Measurements from ENCODE around the gene RAB32. TPM values are rescaled to one million over a fixed set of nuclear protein-coding genes. Genes with fewer than 3 reads are reported as not detected.

Gene RAB32
- 21.4 and 22.6 TPM in 2 replicates for total RNA-seq (2021)
- Bru-seq, nascent RNA, result percentile 75 among the genes with signal in this experiment
- percentile 71 among the genes with signal in this experiment for BruChase-seq, experiment 1, labeled RNA remaining after a 2-hour chase
- BruChase-seq, experiment 2, labeled RNA remaining after a 6-hour chase, result percentile 86 among the genes with signal in this experiment
- long read RNA-seq, transcript RAB32-201 (3 exons, 1,217 nt), result major isoform, 85 of 88 reads
- long read RNA-seq, partial matches to known transcripts, result 0 of 88 reads
- long read RNA-seq, other reads (novel, unspliced or antisense), result 3 of 88 reads

DNA sequence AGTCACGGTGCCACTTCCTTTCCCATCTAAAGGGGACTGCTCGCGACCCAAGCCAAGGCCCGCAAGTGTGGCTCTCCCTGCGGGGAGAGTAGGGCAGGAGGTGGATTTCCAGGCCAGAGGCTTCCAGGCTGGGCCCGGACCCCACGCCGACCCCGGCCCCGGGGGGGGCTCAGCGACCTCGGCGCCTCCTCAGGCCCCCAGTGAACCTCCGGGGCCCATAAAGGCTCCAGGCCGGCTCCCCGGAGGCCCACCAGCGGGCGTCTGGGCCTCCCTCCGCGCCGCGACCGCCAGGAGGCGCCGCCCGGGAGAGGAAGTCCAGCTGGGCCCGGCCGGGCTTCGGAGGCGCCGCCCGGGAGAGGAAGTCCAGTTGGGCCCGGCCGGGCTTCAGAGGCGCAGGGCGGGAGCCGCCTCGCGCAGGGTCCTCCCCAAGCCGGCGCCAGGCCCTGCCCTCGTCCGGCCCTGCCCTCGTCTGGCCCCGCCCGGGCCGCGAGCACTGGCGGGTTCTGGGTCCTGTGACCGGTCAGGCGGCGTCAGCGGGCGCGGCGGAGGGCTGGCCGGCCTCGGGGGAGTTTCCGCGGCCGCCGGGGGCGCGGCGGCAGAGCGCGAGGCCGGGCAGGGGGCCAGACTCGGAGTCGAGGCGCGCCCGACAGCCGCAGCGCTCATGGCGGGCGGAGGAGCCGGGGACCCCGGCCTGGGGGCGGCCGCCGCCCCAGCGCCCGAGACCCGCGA lies at the start of gene RAB32:
Gene RAB32, plus strand, starts transcription at position 623 of the 729 bp plus-strand sequence. Its CDS starts 39 bp downstream, at position 662.
- Histone ChIP-seq H3K4me1 (replicated peaks; ENCODE audit: insufficient read depth) (peaks cover 31% of the 10 kb centered on the region), H3K9me3 (ENCODE audit: insufficient read depth, low read depth) (no peaks in the 10 kb centered on the region), H2AFZ (peak within 1 kb of the TSS; percentile 96), H3K4me2 (peak within 1 kb of the TSS; percentile 95), H3K36me3 (ENCODE audit: low read depth) (no peaks in the 10 kb centered on the region), H3K4me3 (peak within 1 kb of the TSS; percentile 96), H3K79me2 (ENCODE audit: low read depth) (peaks cover 30% of the 10 kb centered on the region), H3K9me2 (ENCODE audit: insufficient read depth) (no peaks in the 10 kb centered on the region), H4K20me1 (ENCODE audit: insufficient read depth) (peaks cover 4% of the 10 kb centered on the region; the same call in 1 of the 2 replicates), H3F3A (ENCODE audit: insufficient read depth, low read depth) (peaks cover 24% of the 10 kb centered on the region), H3K27ac (peak within 1 kb of the TSS; percentile 59), H3K27me3 (ENCODE audit: insufficient read depth, low read depth) (no peaks in the 10 kb centered on the region)
- CTCF ChIA-PET, result no interaction called here
- DNase-seq, result peak; percentile 73 to 90
- intact Hi-C loops (cut with micrococcal nuclease; ENCODE audit: unreplicated experiment), result loop anchor here (5.0 to 10.0 kb wide), 3 partner anchors 161 to 249 kb away; no protein-coding TSS in a partner anchor
- POLR2A ChIA-PET (ENCODE audit: unreplicated experiment), result no interaction called here
- no peak for TF ChIP-seq EZH2 (IDR thresholded peaks at IDR 0.05; ENCODE audit: low read depth)
- TF ChIP-seq, protein P1, sequence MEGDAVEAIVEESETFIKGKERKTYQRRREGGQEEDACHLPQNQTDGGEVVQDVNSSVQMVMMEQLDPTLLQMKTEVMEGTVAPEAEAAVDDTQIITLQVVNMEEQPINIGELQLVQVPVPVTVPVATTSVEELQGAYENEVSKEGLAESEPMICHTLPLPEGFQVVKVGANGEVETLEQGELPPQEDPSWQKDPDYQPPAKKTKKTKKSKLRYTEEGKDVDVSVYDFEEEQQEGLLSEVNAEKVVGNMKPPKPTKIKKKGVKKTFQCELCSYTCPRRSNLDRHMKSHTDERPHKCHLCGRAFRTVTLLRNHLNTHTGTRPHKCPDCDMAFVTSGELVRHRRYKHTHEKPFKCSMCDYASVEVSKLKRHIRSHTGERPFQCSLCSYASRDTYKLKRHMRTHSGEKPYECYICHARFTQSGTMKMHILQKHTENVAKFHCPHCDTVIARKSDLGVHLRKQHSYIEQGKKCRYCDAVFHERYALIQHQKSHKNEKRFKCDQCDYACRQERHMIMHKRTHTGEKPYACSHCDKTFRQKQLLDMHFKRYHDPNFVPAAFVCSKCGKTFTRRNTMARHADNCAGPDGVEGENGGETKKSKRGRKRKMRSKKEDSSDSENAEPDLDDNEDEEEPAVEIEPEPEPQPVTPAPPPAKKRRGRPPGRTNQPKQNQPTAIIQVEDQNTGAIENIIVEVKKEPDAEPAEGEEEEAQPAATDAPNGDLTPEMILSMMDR (conservative IDR thresholded peaks at IDR 0.05), result peak; percentile 67; the same call in 1 of the 2 replicates
- no TSS peak for BruUV-seq (replicated peaks)

DNA sequence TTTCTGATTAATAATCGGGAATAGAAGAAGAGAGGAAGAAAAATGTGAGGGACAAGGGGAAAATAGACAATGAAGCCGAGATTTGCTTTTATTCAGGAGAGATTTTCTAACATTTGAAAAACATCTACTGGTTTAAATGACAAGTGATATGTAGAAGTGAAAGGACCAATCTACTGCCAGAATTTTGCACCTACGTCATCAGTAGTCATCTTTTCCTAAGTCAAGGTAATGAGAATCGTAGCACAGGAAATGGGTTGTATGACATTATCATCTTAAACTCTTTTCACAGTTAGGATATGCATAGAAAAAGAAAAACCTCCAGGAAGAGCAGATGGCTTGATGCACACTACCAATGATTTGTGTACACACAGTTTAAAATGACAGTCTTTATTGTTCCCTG lies 45.3 kb upstream of the RAB32 start:
- POLR2A ChIA-PET (ENCODE audit: unreplicated experiment), result no interaction called here
- no peaks in the 10 kb centered on the region for H3K79me2 ChIP-seq (ENCODE audit: low read depth)

DNA sequence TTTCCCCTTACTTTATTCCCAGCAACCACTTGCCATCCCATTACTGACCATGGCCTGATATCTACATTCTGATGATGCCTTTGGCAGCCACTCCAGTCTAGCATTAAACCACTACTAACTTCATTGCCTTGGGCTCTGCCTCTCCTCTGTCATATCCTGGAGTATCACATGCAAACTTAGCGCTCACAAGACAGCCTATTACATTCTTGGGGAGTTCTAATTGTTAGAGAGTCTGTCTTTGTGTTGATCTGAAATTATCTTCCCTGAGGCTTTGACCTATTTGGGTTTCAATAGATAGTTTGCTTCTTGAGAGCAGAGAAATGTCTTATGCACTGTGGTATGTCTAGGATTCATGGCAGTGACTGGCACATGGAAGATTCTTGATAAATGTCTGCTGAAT lies 40.5 kb upstream of the RAB32 start:
- intact Hi-C loops (cut with micrococcal nuclease; ENCODE audit: unreplicated experiment), result no loop called here
- no peak overlapping the region for H3K27ac ChIP-seq
- DNase-seq, result no peak
- H3K9me3 ChIP-seq (ENCODE audit: insufficient read depth, low read depth), result no peaks in the 10 kb centered on the region
- H3K4me1 ChIP-seq (replicated peaks; ENCODE audit: insufficient read depth), result no peaks in the 10 kb centered on the region
- BruUV-seq (replicated peaks), result no TSS peak
- H3K4me3 ChIP-seq, result no peak overlapping the region
- H3F3A ChIP-seq (ENCODE audit: insufficient read depth, low read depth), result no peaks in the 10 kb centered on the region
- CTCF ChIA-PET, result no interaction called here
- H2AFZ ChIP-seq, result no peak overlapping the region
- TF ChIP-seq, protein P1 (conservative IDR thresholded peaks at IDR 0.05), result no peak
- no peak for TF ChIP-seq EZH2 (IDR thresholded peaks at IDR 0.05; ENCODE audit: low read depth)
- H3K9me2 ChIP-seq (ENCODE audit: insufficient read depth), result no peaks in the 10 kb centered on the region
- POLR2A ChIA-PET (ENCODE audit: unreplicated experiment), result no interaction called here
- no peaks in the 10 kb centered on the region for H3K79me2 ChIP-seq (ENCODE audit: low read depth)
- 0 out of 2 replicates have a peak, but pooled peaks cover 8% of the 10 kb centered on the region for H3K27me3 ChIP-seq (ENCODE audit: insufficient read depth, low read depth)
- no peaks in the 10 kb centered on the region for H3K36me3 ChIP-seq (ENCODE audit: low read depth)
- H4K20me1 ChIP-seq (ENCODE audit: insufficient read depth), result no peaks in the 10 kb centered on the region
- H3K4me2 ChIP-seq, result no peak overlapping the region

More for the DNA sequence above, 45.3 kb upstream of the RAB32 start:
- Histone ChIP-seq H3K9me3 (ENCODE audit: insufficient read depth, low read depth) (no peaks in the 10 kb centered on the region), H2AFZ (no peak overlapping the region), H3K4me1 (replicated peaks; ENCODE audit: insufficient read depth) (no peaks in the 10 kb centered on the region), H3K36me3 (ENCODE audit: low read depth) (no peaks in the 10 kb centered on the region), H3K27me3 (ENCODE audit: insufficient read depth, low read depth) (no peaks in the 10 kb centered on the region), H3K27ac (no peak overlapping the region), H4K20me1 (ENCODE audit: insufficient read depth) (no peaks in the 10 kb centered on the region), H3F3A (ENCODE audit: insufficient read depth, low read depth) (no peaks in the 10 kb centered on the region), H3K4me3 (no peak overlapping the region), H3K9me2 (ENCODE audit: insufficient read depth) (no peaks in the 10 kb centered on the region), H3K4me2 (no peak overlapping the region)
- no TSS peak for BruUV-seq (replicated peaks)
- DNase-seq, result no peak
- CTCF ChIA-PET, result no interaction called here
- TF ChIP-seq EZH2 (IDR thresholded peaks at IDR 0.05; ENCODE audit: low read depth), result no peak
- TF ChIP-seq, protein P1 (conservative IDR thresholded peaks at IDR 0.05), result no peak
- intact Hi-C loops (cut with micrococcal nuclease; ENCODE audit: unreplicated experiment), result no loop called here

Data from PC-9 (cell line).